Uterine smooth muscle cell (primary cell): Measurements from ENCODE around the gene TCF25. TPM values are rescaled to one million over a fixed set of nuclear protein-coding genes. Genes with fewer than 3 reads are reported as not detected.

Experiments used
- total RNA-seq: library from RNA; depleted of rRNA; stranded (reverse); fragments of >200 nt; gene quantifications from 2 replicates; pipeline ENCODE4 v1.2.3, GENCODE V29; 2014

The TCF25 gene, protein sequence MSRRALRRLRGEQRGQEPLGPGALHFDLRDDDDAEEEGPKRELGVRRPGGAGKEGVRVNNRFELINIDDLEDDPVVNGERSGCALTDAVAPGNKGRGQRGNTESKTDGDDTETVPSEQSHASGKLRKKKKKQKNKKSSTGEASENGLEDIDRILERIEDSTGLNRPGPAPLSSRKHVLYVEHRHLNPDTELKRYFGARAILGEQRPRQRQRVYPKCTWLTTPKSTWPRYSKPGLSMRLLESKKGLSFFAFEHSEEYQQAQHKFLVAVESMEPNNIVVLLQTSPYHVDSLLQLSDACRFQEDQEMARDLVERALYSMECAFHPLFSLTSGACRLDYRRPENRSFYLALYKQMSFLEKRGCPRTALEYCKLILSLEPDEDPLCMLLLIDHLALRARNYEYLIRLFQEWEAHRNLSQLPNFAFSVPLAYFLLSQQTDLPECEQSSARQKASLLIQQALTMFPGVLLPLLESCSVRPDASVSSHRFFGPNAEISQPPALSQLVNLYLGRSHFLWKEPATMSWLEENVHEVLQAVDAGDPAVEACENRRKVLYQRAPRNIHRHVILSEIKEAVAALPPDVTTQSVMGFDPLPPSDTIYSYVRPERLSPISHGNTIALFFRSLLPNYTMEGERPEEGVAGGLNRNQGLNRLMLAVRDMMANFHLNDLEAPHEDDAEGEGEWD
- total RNA-seq = 182 and 215 TPM in 2 replicates

DNA sequence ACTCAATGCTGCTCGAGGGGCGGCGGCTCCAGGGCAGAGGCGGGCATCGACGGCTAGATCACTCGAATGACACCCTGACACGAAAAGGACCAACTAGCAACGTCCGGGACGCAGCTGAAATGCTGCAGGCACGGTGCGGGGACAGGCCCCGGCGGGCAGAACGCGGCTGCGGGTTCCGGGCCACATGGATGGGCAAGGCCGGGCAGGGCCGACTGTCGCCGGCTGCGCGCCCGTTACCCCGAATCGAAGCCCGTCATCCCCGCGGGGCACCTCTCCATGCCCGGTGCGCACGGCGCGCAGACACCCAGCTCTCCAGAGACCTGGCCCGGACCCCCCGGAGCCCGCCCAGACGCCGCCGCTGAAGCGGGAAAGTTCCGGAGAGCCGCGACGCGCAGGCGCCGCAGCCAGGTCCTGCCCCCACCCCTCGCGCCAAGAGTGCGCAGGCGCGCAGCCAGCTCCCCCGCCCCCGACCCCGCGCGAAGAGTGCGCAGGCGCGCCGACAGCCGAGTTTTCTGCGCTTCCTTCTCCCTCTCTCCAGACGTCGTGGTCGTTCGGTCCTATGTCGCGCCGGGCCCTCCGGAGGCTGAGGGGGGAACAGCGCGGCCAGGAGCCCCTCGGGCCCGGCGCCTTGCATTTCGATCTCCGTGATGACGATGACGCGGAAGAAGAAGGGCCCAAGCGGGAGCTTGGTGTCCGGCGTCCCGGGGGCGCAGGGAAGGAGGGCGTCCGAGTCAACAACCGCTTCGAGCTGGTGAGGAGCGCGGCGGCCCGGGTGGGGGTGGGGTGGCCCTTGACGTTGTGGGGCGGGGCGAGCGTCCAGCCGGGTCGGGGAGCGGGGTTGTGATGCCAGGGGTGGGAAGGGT is at the start of gene TCF25:
TSS of gene TCF25 (plus strand) at position 484 of the 863 bp plus-strand sequence. CDS start at position 560, 76 bp downstream.

DNA sequence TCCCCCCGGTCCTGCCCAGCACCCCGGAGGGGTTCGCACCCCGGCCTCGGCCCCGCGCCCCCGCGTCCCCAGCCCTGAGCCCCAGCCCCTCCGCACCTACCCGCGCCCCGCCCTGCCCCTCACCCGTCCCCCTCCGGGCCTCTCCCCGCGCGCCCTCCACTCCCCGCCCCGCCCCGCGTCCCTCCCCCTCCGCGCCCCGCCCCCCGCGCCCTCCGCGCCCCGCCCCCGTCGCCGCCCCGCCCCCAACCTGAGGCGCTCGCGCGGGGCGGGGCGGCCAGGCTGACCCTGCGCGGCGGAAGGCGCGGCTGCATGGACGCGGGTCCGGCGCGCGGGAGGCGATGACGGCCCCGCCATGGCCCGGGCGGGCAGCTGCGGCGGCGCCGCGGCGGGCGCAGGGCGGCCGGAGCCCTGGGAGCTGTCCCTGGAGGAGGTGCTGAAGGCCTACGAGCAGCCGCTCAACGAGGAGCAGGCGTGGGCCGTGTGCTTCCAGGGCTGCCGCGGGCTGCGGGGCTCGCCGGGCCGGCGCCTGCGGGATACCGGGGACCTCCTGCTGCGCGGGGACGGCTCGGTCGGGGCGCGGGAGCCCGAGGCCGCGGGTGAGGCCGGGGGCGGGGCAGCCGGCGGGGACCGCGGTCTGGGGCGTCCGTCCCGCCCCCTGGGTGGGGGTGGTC is 45.1 kb upstream of the TCF25 start, which contains the start of gene SPIRE2:
TSS of gene SPIRE2 (plus strand) at position 277 of the 671 bp plus-strand sequence. CDS start at position 353, 76 bp downstream.

DNA sequence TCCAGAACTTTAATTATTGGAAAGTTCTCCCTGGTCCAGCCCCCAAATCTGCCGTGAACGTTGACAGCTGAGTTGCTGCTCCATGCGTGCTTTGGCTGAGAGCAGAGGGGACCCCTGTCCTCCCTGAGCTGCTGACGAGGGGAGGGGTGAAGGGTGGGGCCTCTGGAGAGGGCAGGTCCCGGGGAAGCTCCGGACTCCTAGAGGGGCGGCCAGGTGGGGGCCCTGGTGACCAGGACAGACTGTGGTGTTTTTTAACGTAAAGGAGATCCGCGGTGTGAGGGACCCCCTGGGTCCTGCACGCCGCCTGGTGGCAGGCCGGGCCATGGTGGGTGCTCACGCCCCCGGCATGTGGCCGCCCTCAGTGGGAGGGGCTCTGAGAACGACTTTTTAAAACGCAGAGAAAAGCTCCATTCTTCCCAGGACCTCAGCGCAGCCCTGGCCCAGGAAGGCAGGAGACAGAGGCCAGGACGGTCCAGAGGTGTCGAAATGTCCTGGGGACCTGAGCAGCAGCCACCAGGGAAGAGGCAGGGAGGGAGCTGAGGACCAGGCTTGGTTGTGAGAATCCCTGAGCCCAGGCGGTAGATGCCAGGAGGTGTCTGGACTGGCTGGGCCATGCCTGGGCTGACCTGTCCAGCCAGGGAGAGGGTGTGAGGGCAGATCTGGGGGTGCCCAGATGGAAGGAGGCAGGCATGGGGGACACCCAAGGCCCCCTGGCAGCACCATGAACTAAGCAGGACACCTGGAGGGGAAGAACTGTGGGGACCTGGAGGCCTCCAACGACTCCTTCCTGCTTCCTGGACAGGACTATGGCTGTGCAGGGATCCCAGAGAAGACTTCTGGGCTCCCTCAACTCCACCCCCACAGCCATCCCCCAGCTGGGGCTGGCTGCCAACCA is 45.3 kb downstream of the TCF25 start, which contains the start of gene MC1R:
TSS of gene MC1R (plus strand) at position 410 of the 895 bp plus-strand sequence. CDS start at position 807, 397 bp downstream.

DNA sequence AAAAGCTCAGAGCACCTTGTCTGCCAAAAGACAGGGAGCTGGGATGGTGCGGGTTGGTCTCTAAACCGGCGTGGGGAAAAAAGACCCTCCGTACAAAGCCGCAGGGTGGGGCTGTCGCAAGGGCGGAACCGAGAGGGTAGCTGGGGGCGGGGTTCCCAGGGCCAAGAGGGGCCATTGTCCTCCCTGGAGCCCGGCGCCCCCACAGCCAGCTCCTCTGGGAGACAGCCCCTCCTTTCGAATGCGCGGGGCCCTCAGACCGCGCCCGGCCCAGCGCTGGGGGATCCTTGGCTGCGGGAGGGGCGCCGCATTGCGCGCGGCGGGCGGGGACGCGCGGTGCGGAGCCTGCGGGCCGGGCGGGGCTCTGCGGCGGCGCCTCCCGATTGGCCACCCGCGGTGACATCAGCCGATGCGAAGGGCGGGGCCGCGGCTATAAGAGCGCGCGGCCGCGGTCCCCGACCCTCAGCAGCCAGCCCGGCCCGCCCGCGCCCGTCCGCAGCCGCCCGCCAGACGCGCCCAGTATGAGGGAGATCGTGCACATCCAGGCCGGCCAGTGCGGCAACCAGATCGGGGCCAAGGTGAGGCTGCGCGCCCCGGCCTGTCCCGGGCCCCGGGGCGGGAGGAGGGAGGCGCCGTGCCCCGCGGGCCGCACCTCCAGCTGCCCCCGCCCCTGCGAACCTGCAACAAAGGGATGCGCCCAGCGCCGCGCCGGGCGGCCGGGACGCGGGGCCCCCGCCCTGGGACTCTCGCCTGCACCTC is 49.7 kb downstream of the TCF25 start, which contains the start of gene TUBB3:
TSS of gene TUBB3 (plus strand) at position 459 of the 756 bp plus-strand sequence. CDS start at position 519, 60 bp downstream.

Other genes with a start within 250 kb of the TCF25 start
- 76.9 and 94.3 TPM in 2 replicates for gene CHMP1A, start 215.9 kb upstream of the TCF25 start, total RNA-seq
- 2.9 and 3.2 TPM in 2 replicates for gene SPATA33, start 215.8 kb upstream of the TCF25 start, total RNA-seq
- gene CDK10, start 186.9 kb upstream of the TCF25 start, total RNA-seq = 58.2 and 58.4 TPM in 2 replicates
- 14.4 and 16.9 TPM in 2 replicates for gene SPATA2L, start 171.9 kb upstream of the TCF25 start, total RNA-seq
- 8.1 and 8.9 TPM in 2 replicates for gene VPS9D1, start 152.7 kb upstream of the TCF25 start, total RNA-seq
- 16.7 and 17.2 TPM in 2 replicates for gene ZNF276, start 152.1 kb upstream of the TCF25 start, total RNA-seq
- 12.4 and 38.7 TPM in 2 replicates for gene FANCA, start 56.9 kb upstream of the TCF25 start, total RNA-seq
- gene SPIRE2, start 45.1 kb upstream of the TCF25 start, total RNA-seq = 1.1 and 1.4 TPM in 2 replicates
- gene MC1R, start 45.3 kb downstream of the TCF25 start, total RNA-seq = 4.4 and 7.5 TPM in 2 replicates
- gene TUBB3, start 49.8 kb downstream of the TCF25 start, total RNA-seq = 443 and 596 TPM in 2 replicates
- gene DEF8, start 75.2 kb downstream of the TCF25 start, total RNA-seq = 110 and 119 TPM in 2 replicates
- gene DBNDD1, start 145.9 kb downstream of the TCF25 start, total RNA-seq = 0.75 and 1.4 TPM in 2 replicates
- not detected in 2 replicates for gene PRDM7, start 203.7 kb downstream of the TCF25 start, total RNA-seq